Hematopoietic multipotent progenitor cell treated with erythropoietin and hydrocortisone succinate and interleukin-3 and kit ligand, for 17 days (in vitro differentiated cells): ENCODE results near the gene NACC2.
"Not testable (repeated sequence)": the region's sequence is repeated elsewhere in the genome, so short reads cannot be mapped to it uniquely, and the experiment has no call there.

ENCODE experiments used
- DNase-seq: peaks from one replicate; pipeline ENCODE4 v3.0.0-alpha.2; 2015; ENCODE audit warnings: low spot score

Gene NACC2

GRCh38 chr9:136044971-136045594 is 50.0 kb downstream of the NACC2 start:
- DNase-seq = no peak

GRCh38 chr9:136044207-136044970 is 50.7 kb downstream of the NACC2 start:
- no peak for DNase-seq

GRCh38 chr9:136043441-136043991 is 51.6 kb downstream of the NACC2 start:
- DNase-seq = no peak

GRCh38 chr9:136042541-136042940 is 52.5 kb downstream of the NACC2 start:
- no peak for DNase-seq

GRCh38 chr9:136040848-136041247 is 54.2 kb downstream of the NACC2 start:
- DNase-seq = not testable (repeated sequence)

- no peak for DNase-seq
Observed at GRCh38 chr9:136039488-136039887, 55.6 kb downstream of the NACC2 start.

GRCh38 chr9:136036848-136037247 is 58.2 kb downstream of the NACC2 start:
- no peak for DNase-seq

- no peak for DNase-seq
Observed at GRCh38 chr9:136036050-136036449, 59.0 kb downstream of the NACC2 start.

DNA sequence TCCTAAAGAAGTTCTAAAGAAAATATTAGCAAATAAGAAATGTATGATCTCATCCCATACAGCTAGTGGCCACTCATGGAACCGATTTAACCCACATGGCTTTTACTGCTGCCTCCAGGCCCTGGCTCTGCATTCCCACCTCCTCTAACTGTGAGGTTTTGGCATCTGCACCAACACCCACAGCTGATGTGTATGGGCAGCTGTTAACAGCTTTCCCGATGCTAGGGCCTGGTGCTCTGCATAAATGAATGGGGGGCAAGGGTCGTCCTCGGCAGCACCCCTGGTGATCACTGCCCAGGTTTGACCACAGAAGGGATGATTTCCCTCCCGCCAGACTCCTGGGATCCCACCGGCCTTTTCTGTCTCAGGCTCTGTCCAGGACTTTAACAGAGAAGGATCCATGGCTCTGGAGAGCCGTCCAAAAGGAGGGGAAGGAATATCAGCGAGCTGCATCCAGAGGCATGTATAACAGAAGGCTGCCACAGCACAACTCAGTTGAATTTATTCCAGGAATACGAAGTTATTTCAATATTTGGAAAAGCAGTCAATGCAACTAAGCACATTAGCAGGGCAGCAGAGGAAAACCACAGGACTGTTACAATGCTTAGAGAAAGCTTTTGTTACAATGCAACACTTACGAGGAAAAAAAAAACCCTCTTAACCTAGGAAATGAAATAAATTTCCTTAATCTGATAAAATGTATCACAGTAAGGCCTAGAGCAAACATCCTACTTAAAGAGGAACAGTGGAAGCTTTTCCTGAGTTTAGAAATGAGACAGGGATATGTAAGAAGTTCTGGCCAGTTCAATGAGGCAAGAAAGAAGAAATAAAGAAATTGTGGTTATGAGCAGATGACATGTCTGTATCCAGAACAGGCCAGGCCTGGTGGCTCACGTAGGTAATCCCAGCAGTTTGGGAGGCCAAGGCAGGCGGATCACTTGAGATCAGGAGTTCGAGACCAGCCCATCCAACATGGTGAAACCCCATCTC is 63.1 kb downstream of the NACC2 start:
- DNase-seq = no peak

DNA sequence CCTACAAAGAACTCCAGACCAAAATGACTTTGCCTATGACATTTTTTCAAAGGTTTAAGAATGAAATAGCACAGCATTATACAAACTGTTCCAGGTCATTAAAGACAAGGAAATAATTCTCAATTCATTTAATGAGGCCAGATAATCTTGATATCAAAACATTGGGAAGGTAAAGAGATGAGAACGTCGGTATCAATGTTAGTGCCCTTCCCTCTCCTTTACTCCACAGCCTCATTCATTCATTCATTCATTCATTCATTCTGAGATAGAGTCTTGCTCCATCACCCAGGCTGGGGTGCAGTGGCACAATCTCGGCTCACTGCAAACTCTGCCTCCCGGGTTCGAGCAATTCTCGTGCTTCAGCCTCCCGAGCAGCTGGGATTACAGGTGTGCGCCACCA is 64.0 kb downstream of the NACC2 start:
- DNase-seq = no peak

GRCh38 chr9:136029556-136029955 is 65.5 kb downstream of the NACC2 start:
- DNase-seq = no peak

DNA sequence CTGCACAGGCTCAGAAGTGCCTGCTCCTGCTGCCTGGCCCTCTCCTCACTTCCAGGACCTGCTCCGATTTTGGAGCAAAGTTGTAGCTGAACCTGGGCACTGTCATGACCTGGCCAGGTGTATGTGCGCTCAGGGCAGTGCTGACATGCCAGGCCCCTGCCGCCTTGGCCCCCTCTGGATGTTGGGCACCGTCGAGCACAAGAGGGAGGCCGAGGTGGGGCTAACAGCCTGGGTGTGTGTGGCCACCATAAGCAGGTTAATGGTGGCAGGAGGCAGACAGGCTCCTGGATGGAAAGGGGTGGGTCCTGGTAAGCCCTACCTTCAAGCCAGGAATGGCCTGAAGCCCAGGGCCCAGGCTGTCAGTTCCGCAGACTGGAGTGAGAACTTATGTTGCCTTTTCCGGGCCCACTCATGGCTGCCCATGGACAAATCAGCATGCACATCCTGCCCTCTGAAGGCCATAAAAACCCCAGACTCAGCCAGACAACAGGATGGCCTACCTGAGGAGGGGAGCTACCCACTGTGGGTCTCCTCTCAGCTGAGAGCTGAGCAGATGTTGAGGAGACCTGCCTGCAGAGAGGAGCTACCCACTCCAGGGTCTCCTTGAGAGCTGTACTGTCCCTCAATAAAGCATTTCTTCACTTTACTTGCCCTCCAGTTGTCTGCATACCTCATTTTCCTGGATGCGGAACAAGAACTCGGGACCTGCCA is 66.2 kb downstream of the NACC2 start:
- no peak for DNase-seq

- DNase-seq = not testable (repeated sequence)
Observed at GRCh38 chr9:136026943-136027289, 68.2 kb downstream of the NACC2 start.

- DNase-seq = no peak
Observed at GRCh38 chr9:136026266-136026942, 68.7 kb downstream of the NACC2 start.

DNA sequence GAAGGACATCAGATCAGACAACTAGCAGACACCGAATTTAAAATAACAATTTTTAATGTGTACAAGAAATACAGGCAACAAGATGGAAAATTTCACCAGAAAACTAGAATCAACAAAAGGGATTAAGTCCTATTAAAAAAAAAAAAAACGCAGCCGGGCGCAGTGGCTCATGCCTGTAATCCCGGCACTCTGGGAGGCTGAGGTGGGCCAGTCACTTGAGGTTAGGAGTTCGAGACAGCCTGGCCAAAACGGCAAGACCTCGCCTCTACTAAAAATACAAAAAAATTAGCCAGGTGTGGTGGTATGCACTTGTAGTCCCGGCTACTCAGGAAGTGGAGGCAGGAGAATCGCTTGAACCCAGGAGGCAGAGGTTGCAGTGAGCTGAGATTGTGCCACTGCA is 69.6 kb downstream of the NACC2 start:
- DNase-seq = no peak

DNA sequence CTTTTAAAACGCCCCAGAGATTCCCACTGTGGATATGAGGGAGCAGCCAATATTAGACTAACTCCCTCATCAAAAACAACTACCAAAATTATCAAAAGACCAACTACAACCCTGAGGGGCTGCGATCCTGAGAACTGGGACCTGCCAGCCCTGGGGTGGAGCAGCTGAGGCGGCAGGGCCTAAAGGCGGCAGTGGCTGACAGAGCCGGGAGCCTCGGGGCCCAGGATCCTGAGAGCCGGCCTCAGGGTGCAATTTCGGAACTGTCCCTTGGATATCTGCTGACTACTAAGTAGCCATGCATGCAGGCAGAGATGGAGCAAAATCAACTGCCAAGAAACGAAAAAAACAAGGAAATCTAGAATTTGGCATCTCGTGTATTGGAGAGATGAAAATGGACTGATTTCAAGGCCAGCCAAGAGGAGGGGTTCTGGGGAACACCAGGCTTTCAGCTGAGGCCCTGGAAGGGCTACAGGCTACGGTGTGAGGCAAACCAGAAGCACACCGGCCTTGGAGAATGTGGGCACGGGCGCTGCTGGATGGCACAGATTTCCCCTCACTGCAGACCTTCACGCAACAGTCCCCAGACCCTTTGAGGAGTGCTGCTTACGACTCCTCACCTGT is 70.3 kb downstream of the NACC2 start:
- DNase-seq = no peak

- no peak for DNase-seq
Observed at GRCh38 chr9:136024286-136024685, 70.8 kb downstream of the NACC2 start.

DNA sequence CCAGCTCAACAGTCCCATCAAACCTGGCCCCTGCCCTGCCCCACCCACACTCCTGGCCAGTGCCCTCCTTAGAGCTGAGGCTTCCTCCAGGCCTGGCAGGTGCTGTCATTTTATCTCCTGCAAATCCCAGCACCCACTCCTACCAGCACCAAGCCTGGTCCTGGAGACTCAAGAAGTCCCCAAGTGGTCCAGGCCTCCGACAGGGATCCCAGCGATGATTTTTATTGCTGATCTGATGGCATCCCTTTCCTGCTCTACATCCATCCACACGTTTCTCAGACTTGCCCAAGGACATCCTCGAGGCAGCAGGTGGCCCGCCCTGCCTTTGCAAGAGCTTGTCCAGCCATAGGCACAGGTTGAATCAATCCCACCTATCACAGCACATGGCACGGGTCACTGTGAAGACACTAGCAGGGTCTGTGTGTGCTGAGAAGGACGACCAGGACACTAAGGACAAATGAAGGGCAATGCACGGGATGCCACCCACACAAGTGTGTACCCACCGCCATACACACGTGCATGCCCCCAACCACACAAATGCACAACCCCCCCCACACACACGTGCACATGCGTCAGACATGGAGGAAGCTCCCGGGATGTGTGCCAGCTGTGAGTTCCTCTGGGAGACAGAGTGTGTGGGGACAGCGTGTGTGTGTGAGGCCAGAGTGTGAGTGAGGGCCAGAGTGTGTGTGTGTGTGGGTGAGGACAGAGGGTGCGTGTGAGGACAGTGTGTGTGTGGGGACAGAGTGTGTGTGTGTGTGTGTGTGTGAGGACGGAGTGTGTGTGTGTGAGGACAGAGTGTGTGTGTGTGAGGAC is 71.5 kb downstream of the NACC2 start:
- DNase-seq = no peak

- no peak for DNase-seq
Observed at GRCh38 chr9:136022731-136023409, 72.2 kb downstream of the NACC2 start.
